Measurements from ENCODE around the gene CD5L. TPM values are rescaled to one million over a fixed set of nuclear protein-coding genes. Genes with fewer than 3 reads are reported as not detected.

CD5L gene
- total and polyA plus RNA-seq, 2 experiments from 2014 or later: not detected

GRCh38 chr1:157830887-157831286 is 10.7 kb downstream of the CD5L start:
- Histone ChIP-seq H3K4me3 (no peak overlapping the region), H3K9me3 (ENCODE audit: low read depth) (no peaks in the 10 kb centered on the region), H3K36me3 (no peaks in the 10 kb centered on the region), H3K27me3 (no peaks in the 10 kb centered on the region), H3K4me1 (ENCODE audit: low read depth) (no peaks in the 10 kb centered on the region), H3K27ac (no peak overlapping the region)
- no peak for DNase-seq (ENCODE audit: low read depth in 1 of 2, low spot score in 1 of 2)
- TF ChIP-seq CTCF (IDR thresholded peaks at IDR 0.05; ENCODE audit: low read depth, low read length): no peak

- no peak for DNase-seq (ENCODE audit: low read depth in 1 of 2, low spot score in 1 of 2)
- Histone ChIP-seq H3K27me3 (no peaks in the 10 kb centered on the region), H3K36me3 (no peaks in the 10 kb centered on the region), H3K4me3 (no peak overlapping the region), H3K4me1 (ENCODE audit: low read depth) (no peaks in the 10 kb centered on the region), H3K9me3 (ENCODE audit: low read depth) (no peaks in the 10 kb centered on the region), H3K27ac (no peak overlapping the region)
- TF ChIP-seq CTCF (IDR thresholded peaks at IDR 0.05; ENCODE audit: low read depth, low read length): no peak
Observed at GRCh38 chr1:157829711-157830110, 11.9 kb downstream of the CD5L start.

GRCh38 chr1:157829210-157829609 is 12.4 kb downstream of the CD5L start:
- DNase-seq (ENCODE audit: low read depth in 1 of 2, low spot score in 1 of 2): no peak
- Histone ChIP-seq H3K9me3 (ENCODE audit: low read depth) (no peaks in the 10 kb centered on the region), H3K27me3 (no peaks in the 10 kb centered on the region), H3K4me1 (ENCODE audit: low read depth) (no peaks in the 10 kb centered on the region), H3K27ac (no peak overlapping the region), H3K36me3 (no peaks in the 10 kb centered on the region), H3K4me3 (no peak overlapping the region)
- no peak for TF ChIP-seq CTCF (IDR thresholded peaks at IDR 0.05; ENCODE audit: low read depth, low read length)

- Histone ChIP-seq H3K4me1 (ENCODE audit: low read depth) (no peaks in the 10 kb centered on the region), H3K36me3 (no peaks in the 10 kb centered on the region), H3K27me3 (no peaks in the 10 kb centered on the region), H3K4me3 (no peak overlapping the region), H3K9me3 (ENCODE audit: low read depth) (no peaks in the 10 kb centered on the region), H3K27ac (no peak overlapping the region)
- TF ChIP-seq CTCF (IDR thresholded peaks at IDR 0.05; ENCODE audit: low read depth, low read length): no peak
- DNase-seq (ENCODE audit: low read depth in 1 of 2, low spot score in 1 of 2): no peak
Observed at GRCh38 chr1:157820299-157820698, 21.3 kb downstream of the CD5L start.

GRCh38 chr1:157819896-157820295 is 21.7 kb downstream of the CD5L start, which contains the start of gene FCRL1:
TSS of gene FCRL1 (minus strand) at chr1:157820120. CDS start at chr1:157820037, 83 bp downstream.
- no peak for DNase-seq (ENCODE audit: low read depth in 1 of 2, low spot score in 1 of 2)
- H3K4me1 ChIP-seq (ENCODE audit: low read depth): no peaks in the 10 kb centered on the region
- H3K36me3 ChIP-seq: no peaks in the 10 kb centered on the region

More at GRCh38 chr1:157819896-157820295, 21.7 kb downstream of the CD5L start, which contains the start of gene FCRL1:
- Histone ChIP-seq H3K27me3 (no peaks in the 10 kb centered on the region), H3K9me3 (ENCODE audit: low read depth) (no peaks in the 10 kb centered on the region), H3K4me3 (no peak within 1 kb of the TSS), H3K27ac (no peak within 1 kb of the TSS)
- no peak for TF ChIP-seq CTCF (IDR thresholded peaks at IDR 0.05; ENCODE audit: low read depth, low read length)
